HepG2 (cell line): ENCODE data around the gene ANKMY2. TPM values are rescaled to one million over a fixed set of nuclear protein-coding genes. Genes with fewer than 3 reads are reported as not detected.

Experiments
- ARID4A ChIP-seq: sonication (generic); formaldehyde crosslinking; IDR thresholded peaks from 2 replicates; pipeline ENCODE4 v1.5.0; 2020; ENCODE audit warnings: mild to moderate bottlenecking, missing genetic modification reagents, borderline replicate concordance
- EED ChIP-seq: sonication (generic); formaldehyde crosslinking; IDR thresholded peaks from 2 replicates; pipeline ENCODE4 v1.5.0; 2020; ENCODE audit warnings: mild to moderate bottlenecking, missing genetic modification reagents
- GZF1 ChIP-seq: sonication (generic); formaldehyde crosslinking; IDR thresholded peaks from 2 replicates; pipeline ENCODE4 v1.5.1; 2020; ENCODE audit warnings: mild to moderate bottlenecking, missing genetic modification reagents
- KIAA2018 ChIP-seq: sonication (generic); formaldehyde crosslinking; IDR thresholded peaks from 2 replicates; pipeline ENCODE4 v1.5.0; 2020; ENCODE audit warnings: mild to moderate bottlenecking, missing genetic modification reagents, borderline replicate concordance
- MAFG ChIP-seq: sonication (generic); formaldehyde crosslinking; IDR thresholded peaks from 2 replicates; pipeline ENCODE4 v1.5.1; 2020; ENCODE audit warnings: mild to moderate bottlenecking, missing genetic modification reagents
- MLXIP ChIP-seq: sonication (generic); formaldehyde crosslinking; IDR thresholded peaks from 2 replicates; pipeline ENCODE4 v1.9.0; 2021; ENCODE audit warnings: missing genetic modification reagents, borderline replicate concordance
- NFIC ChIP-seq: IDR thresholded peaks from 2 replicates; pipeline ENCODE4 v1.6.1; 2012; ENCODE audit warnings: mild to moderate bottlenecking, low read length, inconsistent platforms
- PHF21A ChIP-seq: sonication (generic); formaldehyde crosslinking; IDR thresholded peaks from 2 replicates; pipeline ENCODE4 v1.5.0; 2020; ENCODE audit warnings: mild to moderate bottlenecking, missing genetic modification reagents
- SAP130 ChIP-seq: IDR thresholded peaks from 2 replicates; pipeline ENCODE4 v1.6.1; 2016; ENCODE audit warnings: low read depth
- SIX4 ChIP-seq: sonication (generic); formaldehyde crosslinking; IDR thresholded peaks from 2 replicates; pipeline ENCODE4 v1.4.0; 2020; ENCODE audit warnings: missing genetic modification reagents
- TOPORS ChIP-seq: sonication (generic); formaldehyde crosslinking; IDR thresholded peaks from 2 replicates; pipeline ENCODE4 v1.8.0; 2023; ENCODE audit warnings: mild to moderate bottlenecking, missing genetic modification reagents
- ZFP37 ChIP-seq: sonication (generic); formaldehyde crosslinking; IDR thresholded peaks from 2 replicates; pipeline ENCODE4 v1.4.0; 2020; ENCODE audit warnings: missing genetic modification reagents, borderline replicate concordance
- polyA plus RNA-seq, 8 experiments: library from polyadenylated mRNA; depleted of rRNA in 3 of 8; stranded (reverse) in 7 of 8; unstranded in 1 of 8; fragments of >200 nt; fragmentation: Illumina TruSeq in 4 of 8; extraction: Trizol in 4 of 8; gene quantifications; 2 replicates each; pipeline versions ENCODE4 v1.2.1 to v1.2.3, GENCODE V29; 2011 to 2016; ENCODE audit warnings: low read depth in 4 of 8, missing spikeins in 1 of 8, mixed read lengths in 1 of 8; ENCODE audit not compliant: insufficient read depth in 1 of 8
- total RNA-seq, 5 experiments: library from RNA; depleted of rRNA; stranded (reverse); fragments of >200 nt; fragmentation: Illumina TruSeq; extraction: Trizol; gene quantifications; 2 replicates each; pipeline ENCODE4 v1.2.3, GENCODE V29; 2016; ENCODE audit warnings: low read depth in 1 of 5

ANKMY2 gene
- total and polyA plus RNA-seq, 2 of the 13 experiments (the other 11 are each of a cell fraction or from before 2014, with no cell fraction given), result 12.2 to 21.6 TPM

GRCh38 chr7:16645593-16646471, at the start of gene ANKMY2, which contains the start of gene BZW2 (continued):
- TF ChIP-seq ARID4A (CRISPR knock-in tag) (peak; percentile 91), GZF1 (CRISPR knock-in tag) (peak; percentile 67; the same call in 1 of the 2 replicates), EED (CRISPR knock-in tag) (peak; percentile 92), SAP130 (CRISPR knock-in tag) (peak; percentile 84), KIAA2018 (no peak), MLXIP (peak; percentile 63; the same call in 1 of the 2 replicates), MAFG (CRISPR knock-in tag) (no peak), PHF21A (CRISPR knock-in tag) (no peak; the same call in 1 of the 2 replicates), TOPORS (peak; percentile 0; the same call in 1 of the 2 replicates), SIX4 (CRISPR knock-in tag) (peak; percentile 36; the same call in 1 of the 2 replicates), ZFP37 (CRISPR knock-in tag) (no peak), NFIC (no peak)
